Panc1 (cell line): ENCODE results near the gene PRTN3. TPM values are rescaled to one million over a fixed set of nuclear protein-coding genes. Genes with fewer than 3 reads are reported as not detected.

Experiments
- ATAC-seq: fragments of 200-7000 bp; cut with Tn5 transposase; 2 replicates; pipeline ENCODE4 v1.9.1; 2020; ENCODE audit warnings: mild to moderate bottlenecking, moderate library complexity
- BruUV-seq: library from RNA; stranded (reverse); fragments of 400-500 nt; replicated peaks from 2 replicates; lab custom pipeline; 2021; lab: Mats Ljungman, UMichigan
- CTCF ChIA-PET: fragments of 300-600 bp; sonication (Branson Sonifier 250); formaldehyde crosslinking; loops from one replicate; lab custom pipeline; 2022; ENCODE audit warnings: antibody characterized with exemption; lab: Charles Lee
- POLR2A ChIA-PET: fragments of 300-600 bp; sonication (Branson Sonifier 250); formaldehyde crosslinking; loops from one replicate; lab custom pipeline; 2022; ENCODE audit warnings: antibody characterized with exemption; lab: Charles Lee
- DNase-seq: peaks from one replicate; pipeline ENCODE4 v3.0.0-alpha.2; 2010; ENCODE audit warnings: low read depth, low spot score
- H3K27ac ChIP-seq: 2 replicates; pipeline ENCODE4 v1.5.1; 2011; ENCODE audit warnings: mild to moderate bottlenecking, low read length, inconsistent platforms
- H3K27me3 ChIP-seq: fragments of 200-500 bp; sonication (Bioruptor generic); 2 replicates; pipeline ENCODE4 v1.6.0; 2014; ENCODE audit warnings: low read length, inconsistent platforms; ENCODE audit not compliant: control insufficient read depth, insufficient read depth
- H3K36me3 ChIP-seq: fragments of 200-500 bp; sonication (Bioruptor generic); 2 replicates; pipeline ENCODE4 v1.5.1; 2014; ENCODE audit warnings: inconsistent platforms, mild to moderate bottlenecking, low read length, moderate library complexity; ENCODE audit not compliant: control insufficient read depth, insufficient read depth
- H3K4me1 ChIP-seq: 2 replicates; pipeline ENCODE4 v1.5.1; 2011; ENCODE audit warnings: inconsistent platforms, mild to moderate bottlenecking, low read length, moderate library complexity; ENCODE audit not compliant: control insufficient read depth, insufficient read depth
- H3K4me3 ChIP-seq, 2 experiments: 2 replicates each; pipeline ENCODE4 v1.5.1; 2011 to 2012; ENCODE audit warnings: low read depth in 2 of 2, low read length in 2 of 2, mild to moderate bottlenecking in 2 of 2, inconsistent platforms in 1 of 2, moderate library complexity in 1 of 2
- H3K9me3 ChIP-seq: fragments of 200-500 bp; sonication (Bioruptor generic); 2 replicates; pipeline ENCODE4 v1.5.1; 2014; ENCODE audit warnings: low read depth, mild to moderate bottlenecking, inconsistent platforms, low read length, moderate library complexity; ENCODE audit not compliant: control insufficient read depth, insufficient read depth
- CTCF ChIP-seq: fragments of 450-650 bp; IDR thresholded peaks from 2 replicates; pipeline ENCODE4 v1.5.1; 2017; ENCODE audit warnings: mild to moderate bottlenecking
- POLR2AphosphoS5 ChIP-seq: IDR thresholded peaks from 2 replicates; pipeline ENCODE4 v1.6.1; 2012; ENCODE audit warnings: mild to moderate bottlenecking, low read depth, low read length, moderate library complexity
- REST ChIP-seq, 2 experiments: IDR thresholded peaks; 2 replicates each; pipeline ENCODE4 v1.6.1; 2011 to 2012; ENCODE audit warnings: low read depth in 2 of 2, control low read depth in 1 of 2, low read length in 1 of 2, mild to moderate bottlenecking in 1 of 2, moderate library complexity in 1 of 2; ENCODE audit not compliant: insufficient read depth in 1 of 2
- SIN3A ChIP-seq: IDR thresholded peaks from 2 replicates; pipeline ENCODE4 v1.6.1; 2012; ENCODE audit warnings: low read depth, mild to moderate bottlenecking, low read length, moderate library complexity, borderline replicate concordance; ENCODE audit not compliant: insufficient read depth
- TCF7L2 ChIP-seq: IDR thresholded peaks from 2 replicates; pipeline ENCODE4 v1.6.1; 2011; ENCODE audit warnings: mild to moderate bottlenecking, low read depth, low read length, inconsistent platforms
- in situ Hi-C: cut with HindIII; loops from 2 replicates; pipeline ENCODE4 v1.10.0; 2016; ENCODE audit warnings: low sequenced_read_pairs, low pct_unique_long_range_greater_than_20kb
- intact Hi-C: fragments of 100-400 bp; cut with micrococcal nuclease; formaldehyde crosslinking; loops from one replicate; pipeline ENCODE4 v1.10.0; 2022; ENCODE audit not compliant: unreplicated experiment
- total RNA-seq: library from RNA; stranded (reverse); gene quantifications from one replicate; pipeline ENCODE4 v1.2.1, GENCODE V29; 2021; ENCODE audit not compliant: unreplicated experiment

Gene PRTN3
- total RNA-seq, 1 experiment from 2014 or later = 1.5 TPM

DNA sequence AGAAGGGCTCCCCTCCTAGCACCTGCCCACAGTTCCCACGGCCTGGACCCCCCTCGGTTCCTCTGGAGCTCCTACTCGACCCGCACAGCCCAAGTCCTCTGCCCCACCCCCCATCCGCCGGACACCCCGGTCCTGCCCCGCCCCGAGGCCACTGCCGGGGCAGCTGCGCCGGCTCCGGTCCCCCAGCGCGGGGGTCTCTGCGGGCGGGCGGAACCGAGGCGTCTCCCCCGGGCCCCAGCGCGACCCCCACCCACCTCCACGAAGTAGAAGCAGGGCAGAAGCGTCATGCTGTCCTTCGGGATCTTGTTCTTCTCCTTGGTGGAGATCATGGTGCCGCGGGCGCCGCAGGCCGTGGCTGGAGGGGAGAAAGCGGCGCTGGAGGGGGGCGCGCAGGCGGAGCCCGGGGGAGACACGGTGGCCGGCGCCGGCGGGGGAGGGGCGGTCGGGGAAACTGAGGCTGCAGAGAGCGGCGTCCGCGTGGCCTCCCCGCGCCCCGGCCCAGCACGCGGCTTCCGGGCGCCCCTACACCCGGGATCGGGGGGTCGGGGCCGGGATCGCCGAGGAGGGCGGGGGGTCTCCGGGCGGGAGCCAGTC is 19.5 kb upstream of the PRTN3 start:
- ATAC-seq = peak; percentile 1; the same call in 1 of the 2 replicates
- Histone ChIP-seq H3K27me3 (no peaks in the 10 kb centered on the region), H3K4me3 (peak overlapping the region; percentile 46 to 48), H3K36me3 (no peaks in the 10 kb centered on the region), H3K9me3 (no peaks in the 10 kb centered on the region), H3K27ac (peak overlapping the region; percentile 29; the same call in 1 of the 2 replicates), H3K4me1 (peaks cover 8% of the 10 kb centered on the region)
- no peak for DNase-seq
- no peak for TF ChIP-seq CTCF
- in situ Hi-C loops (no loop called here), intact Hi-C loops (no loop called here)
- CTCF ChIA-PET = no interaction called here
- POLR2A ChIA-PET = no interaction called here
- no TSS peak for BruUV-seq

- no peak for DNase-seq
- no TSS peak for BruUV-seq
- H3K27me3 ChIP-seq = no peaks in the 10 kb centered on the region
- H3K4me1 ChIP-seq = peaks cover 8% of the 10 kb centered on the region
- H3K27ac ChIP-seq = peak within 1 kb of the TSS; percentile 90
- peak within 1 kb of the TSS; percentile 46 to 48 for H3K4me3 ChIP-seq
- intact Hi-C loops (no loop called here), in situ Hi-C loops (no loop called here)
- ChIA-PET CTCF (no interaction called here), POLR2A (no interaction called here)
- ATAC-seq = peak; percentile 26; the same call in 1 of the 2 replicates
- no peaks in the 10 kb centered on the region for H3K9me3 ChIP-seq
- TF ChIP-seq TCF7L2 = no peak
- no peak for TF ChIP-seq CTCF
- no peak for TF ChIP-seq POLR2AphosphoS5
- no peak for TF ChIP-seq SIN3A
- no peaks in the 10 kb centered on the region for H3K36me3 ChIP-seq
Measured at GRCh38 chr19:821825-822503, 18.8 kb upstream of the PRTN3 start, which contains the start of gene PLPPR3. Gene PLPPR3, minus strand, starts transcription at chr19:821955. Its CDS starts 396 bp downstream, at chr19:821559.

- intact Hi-C loops = no loop called here
- Histone ChIP-seq H3K27ac (peak overlapping the region; percentile 90), H3K27me3 (no peaks in the 10 kb centered on the region), H3K4me1 (peaks cover 10% of the 10 kb centered on the region), H3K36me3 (no peaks in the 10 kb centered on the region), H3K9me3 (no peaks in the 10 kb centered on the region), H3K4me3 (peak overlapping the region in 1 of 2 experiments; percentile 15; a peak in 1 of 4 replicates)
- POLR2A ChIA-PET = no interaction called here
- BruUV-seq = TSS peak; percentile 97
- in situ Hi-C loops = no loop called here
- CTCF ChIA-PET = no interaction called here
- peak; percentile 79 for ATAC-seq
- no peak for TF ChIP-seq REST (IDR thresholded peaks at IDR 0.05; ENCODE audit: insufficient read depth in 1 of 2, low read depth in 2 of 2, low read length in 1 of 2)
- 0 out of 2 replicates have a peak, but pooled peaks have one; percentile 21 for TF ChIP-seq POLR2AphosphoS5
- no peak for DNase-seq
Measured at GRCh38 chr19:823565-824121, 17.2 kb upstream of the PRTN3 start.
